K562 (cell line): Measurements from ENCODE around the gene TIMM22. TPM values are rescaled to one million over a fixed set of nuclear protein-coding genes. Genes with fewer than 3 reads are reported as not detected.

ENCODE experiments used
- ATAC-seq: fragments of 200-7000 bp; cut with Tn5 transposase; 3 replicates; pipeline ENCODE4 v1.9.1; 2020; ENCODE audit warnings: moderate library complexity
- BruUV-seq: library from RNA; stranded (reverse); fragments of 400-500 nt; replicated peaks from 2 replicates; lab custom pipeline; 2021; lab: Mats Ljungman, UMichigan
- CTCF ChIA-PET: fragments of 300-600 bp; formaldehyde crosslinking; extraction: SDS; loops from one replicate; lab custom pipeline; 2021; ENCODE audit warnings: low intra/inter-chr PET ratio; lab: Yijun Ruan, JAX
- POLR2A ChIA-PET: fragments of 300-600, 350-650 bp; sonication (Branson Sonifier 250); formaldehyde crosslinking; extraction: SDS; loops from one replicate; lab custom pipeline; 2021; ENCODE audit warnings: antibody characterized with exemption, inconsistent platforms; lab: Yijun Ruan, JAX
- DNase-seq, 4 experiments: peaks; one replicate each; pipeline versions ENCODE4 v3.0.0 to v3.0.0-alpha.2; 2011 to 2018; ENCODE audit warnings: low spot score in 3 of 4, mixed read lengths in 3 of 4; ENCODE audit errors: extremely low read depth in 1 of 4
- FAIRE-seq: peaks from 2 replicates; lab custom pipeline; 2011; peaks lifted over from hg19 to GRCh38; lab: Jason Lieb, UNC
- H2AFZ ChIP-seq: 2 replicates; pipeline ENCODE4 v1.6.0; 2011; ENCODE audit warnings: low read depth, low read length, control low read depth, inconsistent platforms
- H3K27ac ChIP-seq: fragments of 200-600 bp; 3 replicates; pipeline ENCODE4 v1.8.0; 2011; ENCODE audit warnings: low read depth, mild to moderate bottlenecking, control low read depth, inconsistent platforms, low read length, moderate library complexity, mixed read lengths; ENCODE audit errors: extremely low read depth
- H3K27me3 ChIP-seq, 2 experiments: fragments of 300-600 bp in 1 of 2; 2 replicates in 1 of 2; 3 replicates in 1 of 2; pipeline versions ENCODE4 v1.6.0 to v1.8.0; 2011; ENCODE audit warnings: inconsistent platforms in 2 of 2, low read length in 2 of 2, mild to moderate bottlenecking in 1 of 2, mixed read lengths in 1 of 2, moderate library complexity in 1 of 2; ENCODE audit not compliant: control insufficient read depth in 2 of 2, insufficient read depth in 2 of 2
- H3K36me3 ChIP-seq: fragments of 300-600 bp; 3 replicates; pipeline ENCODE4 v1.8.0; 2011; ENCODE audit warnings: mild to moderate bottlenecking, low read length, inconsistent platforms; ENCODE audit not compliant: control insufficient read depth, insufficient read depth
- H3K4me1 ChIP-seq, 2 experiments: fragments of 200-600 bp in 1 of 2; replicated peaks in 1 of 2; 2 replicates in 1 of 2; 3 replicates in 1 of 2; pipeline versions ENCODE4 v1.5.1 to v1.8.0; 2011; ENCODE audit warnings: inconsistent platforms in 2 of 2, low read length in 2 of 2, mild to moderate bottlenecking in 1 of 2, mixed read lengths in 1 of 2, moderate library complexity in 1 of 2; ENCODE audit not compliant: control insufficient read depth in 2 of 2, insufficient read depth in 2 of 2
- H3K4me2 ChIP-seq: 2 replicates; pipeline ENCODE4 v1.6.1; 2011; ENCODE audit warnings: low read length, control low read depth, inconsistent platforms, mixed read lengths; ENCODE audit not compliant: insufficient read depth
- H3K4me3 ChIP-seq: fragments of 200-600 bp; sonication (generic), shearing (Covaris generic); 2 replicates; pipeline ENCODE4 v1.5.1; 2016; ENCODE audit warnings: control low read depth, inconsistent platforms
- H3K79me2 ChIP-seq: fragments of 200-600 bp; 3 replicates; pipeline ENCODE4 v1.8.0; 2011; ENCODE audit warnings: low read length, inconsistent platforms; ENCODE audit not compliant: control insufficient read depth, insufficient read depth
- H3K9ac ChIP-seq, 2 experiments: 2 replicates each; pipeline versions ENCODE4 v1.6.0 to v1.6.1; 2011; ENCODE audit warnings: low read depth in 2 of 2, low read length in 2 of 2, control low read depth in 1 of 2, inconsistent platforms in 1 of 2, mild to moderate bottlenecking in 1 of 2, mixed read lengths in 1 of 2; ENCODE audit not compliant: insufficient read depth in 1 of 2
- H3K9me1 ChIP-seq: one replicate; pipeline ENCODE4 v1.6.0; 2011; ENCODE audit warnings: inconsistent platforms, mild to moderate bottlenecking, low read length, moderate library complexity; ENCODE audit not compliant: control insufficient read depth, insufficient read depth
- H3K9me3 ChIP-seq: replicated peaks from 2 replicates; pipeline ENCODE4 v1.5.1; 2011; ENCODE audit warnings: low read depth, low read length, inconsistent platforms; ENCODE audit not compliant: control insufficient read depth, insufficient read depth
- H4K20me1 ChIP-seq: replicated peaks from 2 replicates; pipeline ENCODE4 v1.6.1; 2011; ENCODE audit warnings: low read length, inconsistent platforms, mixed read lengths; ENCODE audit not compliant: control insufficient read depth, insufficient read depth
- ATF1 ChIP-seq, 2 experiments: fragments of 450-650 bp in 1 of 2; IDR thresholded peaks; 2 replicates each; pipeline ENCODE4 v1.6.1; 2016; ENCODE audit warnings: missing compliant biosample characterization in 1 of 2, missing genetic modification characterization in 1 of 2
- CSDE1 ChIP-seq, 2 experiments: fragments of 450-650 bp; IDR thresholded peaks; 2 replicates each; pipeline ENCODE4 v1.6.1; 2016; ENCODE audit warnings: mild to moderate bottlenecking in 1 of 2
- HSF4 ChIP-seq: fragments of 250-450 bp; sonication (Bioruptor Pico); IDR thresholded peaks from 2 replicates; pipeline ENCODE4 v2.1.2; 2022; ENCODE audit warnings: mild to moderate bottlenecking, moderate library complexity, borderline replicate concordance
- MAFG ChIP-seq: fragments of 450-650 bp; conservative IDR thresholded peaks from 2 replicates; pipeline ENCODE4 v1.6.1; 2016; ENCODE audit warnings: missing genetic modification characterization, missing compliant biosample characterization
- NBN ChIP-seq: fragments of 450-650 bp; IDR thresholded peaks from 2 replicates; pipeline ENCODE4 v1.6.1; 2016; ENCODE audit warnings: low read depth, mild to moderate bottlenecking
- NONO ChIP-seq, 2 experiments: fragments of 200-400 bp in 1 of 2; fragments of 450-650 bp in 1 of 2; formaldehyde crosslinking in 1 of 2; IDR thresholded peaks; 2 replicates each; pipeline ENCODE4 v1.6.1; 2017; ENCODE audit warnings: low read depth in 2 of 2, mild to moderate bottlenecking in 2 of 2, moderate library complexity in 2 of 2, low read length in 1 of 2
- PCBP2 ChIP-seq: fragments of 200-400 bp; formaldehyde crosslinking; IDR thresholded peaks from 2 replicates; pipeline ENCODE4 v1.6.1; 2018; ENCODE audit warnings: low read length, low read depth, mild to moderate bottlenecking, moderate library complexity; ENCODE audit not compliant: poor library complexity, severe bottlenecking
- RB1 ChIP-seq: fragments of 450-650 bp; IDR thresholded peaks from 2 replicates; pipeline ENCODE4 v1.6.1; 2017; ENCODE audit warnings: low read depth, mild to moderate bottlenecking
- SP2 ChIP-seq: IDR thresholded peaks from 2 replicates; pipeline ENCODE4 v1.6.1; 2011; ENCODE audit warnings: mild to moderate bottlenecking, low read depth, low read length, moderate library complexity; ENCODE audit not compliant: poor library complexity, severe bottlenecking; ENCODE audit errors: extremely low read depth
- ZNF444 ChIP-seq: fragments of 250-450 bp; sonication (Bioruptor Pico); IDR thresholded peaks from 2 replicates; pipeline ENCODE4 v1.4.0; 2020; ENCODE audit warnings: mild to moderate bottlenecking, moderate library complexity
- ZNF57 ChIP-seq: fragments of 450-650 bp; formaldehyde crosslinking; IDR thresholded peaks from 2 replicates; pipeline ENCODE4 v1.4.0; 2020; ENCODE audit warnings: mild to moderate bottlenecking, moderate library complexity
- ZNF695 ChIP-seq: fragments of 450-650 bp; formaldehyde crosslinking; IDR thresholded peaks from 2 replicates; pipeline ENCODE4 v1.4.0; 2020; ENCODE audit warnings: mild to moderate bottlenecking, moderate library complexity
- ZNF780A ChIP-seq: fragments of 250-450 bp; sonication (Bioruptor Pico); IDR thresholded peaks from 2 replicates; pipeline ENCODE4 v1.5.0; 2021; ENCODE audit warnings: mild to moderate bottlenecking
- ZNF79 ChIP-seq: fragments of 250-450 bp; sonication (Bioruptor Pico); IDR thresholded peaks from 2 replicates; pipeline ENCODE4 v1.4.0; 2020; ENCODE audit warnings: low read depth, mild to moderate bottlenecking, moderate library complexity
- WGBS: fragments of 100-300 bp; shearing (Covaris generic); methylation state at CpG from one replicate; pipeline ENCODE4 v1.1.6; 2016; ENCODE audit warnings: low coverage, mixed read lengths; ENCODE audit not compliant: insufficient coverage; ENCODE audit errors: missing lambda C conversion rate; 5-methylcytosine and 5-hydroxymethylcytosine counted together
- in situ Hi-C: fragments of 300-500 bp; cut with MboI; formaldehyde crosslinking; loops from 4 replicates; pipeline ENCODE4 v1.15.0; 2018; ENCODE audit warnings: inconsistent platforms, mixed read lengths
- intact Hi-C: fragments of 100-400 bp; cut with micrococcal nuclease; formaldehyde crosslinking; loops from 2 replicates; pipeline ENCODE4 v1.14.2; 2022
- polyA plus RNA-seq, 8 experiments: library from polyadenylated mRNA; depleted of rRNA in 4 of 8; stranded (reverse) in 5 of 8; unstranded in 3 of 8; fragments of >200 nt; fragmentation: Nextera tagmentation in 2 of 8; fragmentation: Illumina TruSeq in 1 of 8; extraction: Ambion mirVana in 2 of 8; extraction: Trizol in 1 of 8; gene quantifications; 2 replicates each; pipeline versions ENCODE4 v1.2.1 to v1.2.3, GENCODE V29; 2011 to 2014; ENCODE audit warnings: inconsistent platforms in 1 of 8, missing spikeins in 1 of 8
- total RNA-seq, 7 experiments: library from RNA; depleted of rRNA in 6 of 7; stranded (reverse); fragments of >200 nt in 6 of 7; fragmentation: Illumina TruSeq in 2 of 7; extraction: Trizol in 2 of 7; gene quantifications; 2 replicates each; pipeline versions ENCODE4 v1.2.1 to v1.2.3, GENCODE V29; 2011 to 2021; ENCODE audit warnings: low replicate concordance in 1 of 7
- TF ChIP-seq, protein P1 (sequence below), 2 experiments: fragments of 450-650 bp; conservative IDR thresholded peaks; 2 replicates each; pipeline ENCODE4 v1.6.1; 2017; ENCODE audit warnings: mild to moderate bottlenecking in 2 of 2, moderate library complexity in 2 of 2
- TF ChIP-seq, protein P2 (sequence below): sonication (generic); IDR thresholded peaks from 2 replicates; pipeline ENCODE4 v1.6.1; 2016
- TF ChIP-seq, protein P3 (sequence below): fragments of 450-650 bp; conservative IDR thresholded peaks from 2 replicates; pipeline ENCODE4 v1.6.1; 2016; ENCODE audit warnings: missing genetic modification characterization, low read depth, mild to moderate bottlenecking, control low read depth, missing compliant biosample characterization

The TIMM22 gene
- total and polyA plus RNA-seq, 9 of the 15 experiments (the other 6 are each of a cell fraction or from before 2014, with no cell fraction given) = 5.9 to 14.1 (median 10.3) TPM

- peaks cover 0 to 33% of the 10 kb centered on the region in 2 experiments; a peak in 2 of 5 replicates for H3K4me1 ChIP-seq
- intact Hi-C loops (no loop called here), in situ Hi-C loops (no loop called here)
- 77% methylated on average over 11 of the region's 23 CpGs for WGBS
- peaks cover 0 to 10% of the 10 kb centered on the region in 2 experiments; a peak in 2 of 5 replicates for H3K27me3 ChIP-seq
- ATAC-seq (no peak), FAIRE-seq (no peak), DNase-seq (no peak)
- H2AFZ ChIP-seq = no peak overlapping the region
- H4K20me1 ChIP-seq = no peaks in the 10 kb centered on the region
- no peaks in the 10 kb centered on the region for H3K9me1 ChIP-seq
- H3K9me3 ChIP-seq = no peaks in the 10 kb centered on the region
- no TSS peak for BruUV-seq
- peaks cover 26% of the 10 kb centered on the region; the same call in 2 of the 3 replicates for H3K36me3 ChIP-seq
- no peak overlapping the region for H3K4me3 ChIP-seq
- H3K79me2 ChIP-seq = no peaks in the 10 kb centered on the region
- H3K9ac ChIP-seq = no peak overlapping the region; a peak in 1 of 4 replicates
- no peak overlapping the region for H3K4me2 ChIP-seq
- ChIA-PET POLR2A (interaction anchor here (0.6 to 1.0 kb wide), 4 partner anchors 13 to 290 kb away, joined by 3 to 4 read pairs (median 3); no protein-coding TSS in a partner anchor), CTCF (no interaction called here)
- no peak overlapping the region for H3K27ac ChIP-seq
- TF ChIP-seq, protein P1, sequence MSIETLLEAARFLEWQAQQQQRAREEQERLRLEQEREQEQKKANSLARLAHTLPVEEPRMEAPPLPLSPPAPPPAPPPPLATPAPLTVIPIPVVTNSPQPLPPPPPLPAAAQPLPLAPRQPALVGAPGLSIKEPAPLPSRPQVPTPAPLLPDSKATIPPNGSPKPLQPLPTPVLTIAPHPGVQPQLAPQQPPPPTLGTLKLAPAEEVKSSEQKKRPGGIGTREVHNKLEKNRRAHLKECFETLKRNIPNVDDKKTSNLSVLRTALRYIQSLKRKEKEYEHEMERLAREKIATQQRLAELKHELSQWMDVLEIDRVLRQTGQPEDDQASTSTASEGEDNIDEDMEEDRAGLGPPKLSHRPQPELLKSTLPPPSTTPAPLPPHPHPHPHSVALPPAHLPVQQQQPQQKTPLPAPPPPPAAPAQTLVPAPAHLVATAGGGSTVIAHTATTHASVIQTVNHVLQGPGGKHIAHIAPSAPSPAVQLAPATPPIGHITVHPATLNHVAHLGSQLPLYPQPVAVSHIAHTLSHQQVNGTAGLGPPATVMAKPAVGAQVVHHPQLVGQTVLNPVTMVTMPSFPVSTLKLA (conservative IDR thresholded peaks at IDR 0.05) = no peak
- no peak for TF ChIP-seq ZNF695 (CRISPR knock-in tag)
- TF ChIP-seq CSDE1 (IDR thresholded peaks at IDR 0.05) = no peak
- no peak for TF ChIP-seq ZNF79
- TF ChIP-seq HSF4 = no peak
- TF ChIP-seq ZNF780A (CRISPR knock-in tag) = no peak
- TF ChIP-seq, protein P2, sequence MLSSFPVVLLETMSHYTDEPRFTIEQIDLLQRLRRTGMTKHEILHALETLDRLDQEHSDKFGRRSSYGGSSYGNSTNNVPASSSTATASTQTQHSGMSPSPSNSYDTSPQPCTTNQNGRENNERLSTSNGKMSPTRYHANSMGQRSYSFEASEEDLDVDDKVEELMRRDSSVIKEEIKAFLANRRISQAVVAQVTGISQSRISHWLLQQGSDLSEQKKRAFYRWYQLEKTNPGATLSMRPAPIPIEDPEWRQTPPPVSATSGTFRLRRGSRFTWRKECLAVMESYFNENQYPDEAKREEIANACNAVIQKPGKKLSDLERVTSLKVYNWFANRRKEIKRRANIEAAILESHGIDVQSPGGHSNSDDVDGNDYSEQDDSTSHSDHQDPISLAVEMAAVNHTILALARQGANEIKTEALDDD = no peak
- no peak for TF ChIP-seq ZNF57 (CRISPR knock-in tag)
- TF ChIP-seq PCBP2 = no peak
- TF ChIP-seq RB1 = no peak
- no peak for TF ChIP-seq ATF1 (CRISPR knock-in tag; IDR thresholded peaks at IDR 0.05)
- no peak for TF ChIP-seq ATF1 (tag; IDR thresholded peaks at IDR 0.05)
- TF ChIP-seq, protein P3, sequence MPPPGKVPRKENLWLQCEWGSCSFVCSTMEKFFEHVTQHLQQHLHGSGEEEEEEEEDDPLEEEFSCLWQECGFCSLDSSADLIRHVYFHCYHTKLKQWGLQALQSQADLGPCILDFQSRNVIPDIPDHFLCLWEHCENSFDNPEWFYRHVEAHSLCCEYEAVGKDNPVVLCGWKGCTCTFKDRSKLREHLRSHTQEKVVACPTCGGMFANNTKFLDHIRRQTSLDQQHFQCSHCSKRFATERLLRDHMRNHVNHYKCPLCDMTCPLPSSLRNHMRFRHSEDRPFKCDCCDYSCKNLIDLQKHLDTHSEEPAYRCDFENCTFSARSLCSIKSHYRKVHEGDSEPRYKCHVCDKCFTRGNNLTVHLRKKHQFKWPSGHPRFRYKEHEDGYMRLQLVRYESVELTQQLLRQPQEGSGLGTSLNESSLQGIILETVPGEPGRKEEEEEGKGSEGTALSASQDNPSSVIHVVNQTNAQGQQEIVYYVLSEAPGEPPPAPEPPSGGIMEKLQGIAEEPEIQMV (tag) = no peak
- no peak for TF ChIP-seq ZNF444 (CRISPR knock-in tag)
- no peak for TF ChIP-seq NBN
- TF ChIP-seq MAFG = no peak
- no peak for TF ChIP-seq SP2
- no peak for TF ChIP-seq NONO (IDR thresholded peaks at IDR 0.05; ENCODE audit: low read depth in 2 of 2, low read length in 1 of 2)
These were observed 8.5 kb downstream of the TIMM22 start for GRCh38 chr17:1005361-1005946.
